C4-2B (cell line): ENCODE measurements around the gene MCM9.

Experiments
- CTCF ChIP-seq: fragments of 450-650 bp; conservative IDR thresholded peaks from 2 replicates; pipeline ENCODE4 v1.5.1; 2017; ENCODE audit warnings: mild to moderate bottlenecking
- ZFX ChIP-seq: fragments of 450-650 bp; IDR thresholded peaks from 2 replicates; pipeline ENCODE4 v1.6.1; 2017

GRCh38 chr6:118873239-118873638, 61.7 kb downstream of the MCM9 start:
- TF ChIP-seq CTCF, result no peak
- no peak for TF ChIP-seq ZFX
